H9 (cell line): ENCODE data around the gene PTPRS. TPM values are rescaled to one million over a fixed set of nuclear protein-coding genes. Genes with fewer than 3 reads are reported as not detected.

Source experiments
- DNase-seq: peaks from one replicate; pipeline ENCODE4 v3.0.0-alpha.2; 2017
- H2AFZ ChIP-seq: one replicate; pipeline ENCODE4 v1.6.1; 2013; ENCODE audit warnings: mild to moderate bottlenecking, low read length, control low read depth, moderate library complexity
- H2AK5ac ChIP-seq: 2 replicates; pipeline ENCODE4 v1.6.1; 2013; ENCODE audit warnings: low read length, control low read depth, mixed read lengths; ENCODE audit not compliant: insufficient read length
- H2BK120ac ChIP-seq: one replicate; pipeline ENCODE4 v1.6.1; 2013; ENCODE audit warnings: low read depth, mild to moderate bottlenecking, low read length, control low read depth, inconsistent platforms; ENCODE audit not compliant: poor library complexity, severe bottlenecking
- H2BK12ac ChIP-seq: 2 replicates; pipeline ENCODE4 v1.6.1; 2013; ENCODE audit warnings: low read length, control low read depth, mixed read lengths, low read depth; ENCODE audit not compliant: insufficient read length
- H2BK15ac ChIP-seq: 2 replicates; pipeline ENCODE4 v1.6.1; 2013; ENCODE audit warnings: low read depth, low read length, control low read depth
- H2BK20ac ChIP-seq: one replicate; pipeline ENCODE4 v1.6.1; 2013; ENCODE audit warnings: low read depth, mild to moderate bottlenecking, low read length, control low read depth, inconsistent platforms; ENCODE audit not compliant: poor library complexity, severe bottlenecking
- H2BK5ac ChIP-seq: 2 replicates; pipeline ENCODE4 v1.6.1; 2013; ENCODE audit warnings: low read length, control low read depth, mixed read lengths; ENCODE audit not compliant: insufficient read length
- H3K14ac ChIP-seq: 2 replicates; pipeline ENCODE4 v1.6.1; 2013; ENCODE audit warnings: low read length, control low read depth; ENCODE audit not compliant: insufficient read depth
- H3K18ac ChIP-seq: 2 replicates; pipeline ENCODE4 v1.6.1; 2013; ENCODE audit warnings: low read depth, mild to moderate bottlenecking, mixed read lengths, low read length, control low read depth; ENCODE audit not compliant: insufficient read length
- H3K23ac ChIP-seq: 2 replicates; pipeline ENCODE4 v1.6.1; 2013; ENCODE audit warnings: low read length, control low read depth, mixed read lengths, low read depth; ENCODE audit not compliant: insufficient read length
- H3K23me2 ChIP-seq: 2 replicates; pipeline ENCODE4 v1.6.1; 2013; ENCODE audit warnings: low read depth, mild to moderate bottlenecking, mixed read lengths, low read length, control low read depth; ENCODE audit not compliant: insufficient read length, poor library complexity, severe bottlenecking
- H3K27ac ChIP-seq: 2 replicates; pipeline ENCODE4 v1.5.1; 2013; ENCODE audit warnings: low read length, control low read depth, mixed read lengths, low read depth; ENCODE audit not compliant: insufficient read length
- H3K27me3 ChIP-seq: 2 replicates; pipeline ENCODE4 v1.6.1; 2013; ENCODE audit warnings: low read length, control low read depth, inconsistent platforms; ENCODE audit not compliant: insufficient read depth
- H3K4ac ChIP-seq: 2 replicates; pipeline ENCODE4 v1.6.1; 2013; ENCODE audit warnings: low read depth, mild to moderate bottlenecking, control low read depth, inconsistent platforms, low read length, moderate library complexity
- H3K4me1 ChIP-seq: 2 replicates; pipeline ENCODE4 v1.6.1; 2013; ENCODE audit warnings: low read length, control low read depth, inconsistent platforms; ENCODE audit not compliant: insufficient read depth
- H3K4me2 ChIP-seq: 2 replicates; pipeline ENCODE4 v1.6.1; 2013; ENCODE audit warnings: low read length, control low read depth, mixed read lengths; ENCODE audit not compliant: insufficient read length, insufficient read depth
- H3K56ac ChIP-seq: 2 replicates; pipeline ENCODE4 v1.6.1; 2013; ENCODE audit warnings: low read depth, mild to moderate bottlenecking, mixed read lengths, low read length, control low read depth; ENCODE audit not compliant: insufficient read length
- H3K79me1 ChIP-seq: 2 replicates; pipeline ENCODE4 v1.6.1; 2013; ENCODE audit warnings: low read depth, mild to moderate bottlenecking, moderate library complexity, low read length, control low read depth, inconsistent platforms; ENCODE audit not compliant: insufficient read depth, poor library complexity, severe bottlenecking
- H3K79me2 ChIP-seq: 2 replicates; pipeline ENCODE4 v1.6.1; 2013; ENCODE audit warnings: low read length, control low read depth, inconsistent platforms; ENCODE audit not compliant: insufficient read depth
- H3K9ac ChIP-seq: 2 replicates; pipeline ENCODE4 v1.6.1; 2013; ENCODE audit warnings: low read length, control low read depth, mixed read lengths; ENCODE audit not compliant: insufficient read length; ENCODE audit errors: extremely low read depth
- H3K9me3 ChIP-seq: one replicate; pipeline ENCODE4 v1.6.1; 2013; ENCODE audit warnings: low read depth, low read length, inconsistent platforms; ENCODE audit not compliant: control insufficient read depth
- H3T11ph ChIP-seq: one replicate; pipeline ENCODE4 v1.6.1; 2013; ENCODE audit warnings: mild to moderate bottlenecking, low read length, control low read depth, inconsistent platforms
- H4K20me1 ChIP-seq: one replicate; pipeline ENCODE4 v1.6.1; 2013; ENCODE audit not compliant: control insufficient read depth, insufficient read length, insufficient read depth
- H4K5ac ChIP-seq: 2 replicates; pipeline ENCODE4 v1.6.1; 2013; ENCODE audit warnings: low read depth, mild to moderate bottlenecking, mixed read lengths, low read length, control low read depth; ENCODE audit not compliant: insufficient read length
- H4K8ac ChIP-seq: replicated peaks from 2 replicates; pipeline ENCODE4 v1.6.1; 2013; ENCODE audit warnings: low read length, control low read depth, mixed read lengths, low read depth; ENCODE audit not compliant: insufficient read length
- H4K91ac ChIP-seq: 2 replicates; pipeline ENCODE4 v1.6.1; 2013; ENCODE audit warnings: low read depth, mild to moderate bottlenecking, moderate library complexity, mixed read lengths, low read length, control low read depth; ENCODE audit not compliant: insufficient read length
- H3K27ac Mint-ChIP-seq, 3 experiments: 2 replicates in 2 of 3; 3 replicates in 1 of 3; pipeline ENCODE4 v1.8.0; 2020 to 2021; ENCODE audit warnings: mixed read lengths in 3 of 3, mild to moderate bottlenecking in 1 of 3, moderate library complexity in 1 of 3
- H3K27me3 Mint-ChIP-seq: 2 replicates; pipeline ENCODE4 v1.8.0; 2021; ENCODE audit warnings: low read depth, mild to moderate bottlenecking, moderate library complexity, mixed read lengths
- H3K36me3 Mint-ChIP-seq, 3 experiments: 2 replicates in 2 of 3; 3 replicates in 1 of 3; pipeline ENCODE4 v1.8.0; 2020 to 2021; ENCODE audit warnings: low read depth in 3 of 3, mixed read lengths in 3 of 3; ENCODE audit not compliant: insufficient read depth in 1 of 3
- H3K4me1 Mint-ChIP-seq, 2 experiments: 2 replicates each; pipeline ENCODE4 v1.8.0; 2020; ENCODE audit warnings: mixed read lengths in 2 of 2
- H3K4me3 Mint-ChIP-seq, 2 experiments: 2 replicates in 1 of 2; 3 replicates in 1 of 2; pipeline ENCODE4 v1.8.0; 2020 to 2021; ENCODE audit warnings: mild to moderate bottlenecking in 2 of 2, mixed read lengths in 2 of 2, moderate library complexity in 1 of 2
- H3K9me3 Mint-ChIP-seq, 2 experiments: 2 replicates in 1 of 2; 3 replicates in 1 of 2; pipeline ENCODE4 v1.8.0; 2020; ENCODE audit warnings: mild to moderate bottlenecking in 2 of 2, mixed read lengths in 2 of 2, moderate library complexity in 1 of 2
- CTCF ChIP-seq: fragments of 200-600 bp; sonication (generic); conservative IDR thresholded peaks from 3 replicates; pipeline ENCODE4 v1.8.0; 2021; ENCODE audit warnings: antibody characterized with exemption, mild to moderate bottlenecking
- WGBS: extraction: QIAGEN DNeasy Blood & Tissue Kit; methylation state at CpG from one replicate; pipeline ENCODE4 v1.1.7; 2013; ENCODE audit warnings: missing lambda C conversion rate, low lambda C conversion rate, mixed read lengths; ENCODE audit not compliant: insufficient read length; ENCODE audit errors: extremely low coverage; 5-methylcytosine and 5-hydroxymethylcytosine counted together
- total RNA-seq: library from RNA; stranded (reverse); gene quantifications from 2 replicates; pipeline ENCODE4 v1.2.1, GENCODE V29; 2021

Gene PTPRS
- total RNA-seq, 1 experiment from 2014 or later, result 186 TPM

GRCh38 chr19:5369962-5370367 lies 29.4 kb upstream of the PTPRS start:
- H3K9ac ChIP-seq, result no peak overlapping the region
- H3K79me2 ChIP-seq, result no peaks in the 10 kb centered on the region
- Mint-ChIP-seq H3K4me3 (no peak overlapping the region), H3K27me3 (peaks cover 38% of the 10 kb centered on the region), H3K9me3 (peaks cover 0 to 3% of the 10 kb centered on the region in 2 experiments; a peak in 1 of 5 replicates), H3K27ac (no peak overlapping the region), H3K36me3 (no peaks in the 10 kb centered on the region), H3K4me1 (no peaks in the 10 kb centered on the region)
- no peaks in the 10 kb centered on the region for H3K23me2 ChIP-seq
- no peaks in the 10 kb centered on the region for H4K20me1 ChIP-seq
- no peak overlapping the region for H3T11ph ChIP-seq
- no peak overlapping the region for H3K18ac ChIP-seq
- DNase-seq, result peak; percentile 87
- no peak overlapping the region for H2AFZ ChIP-seq
- H4K8ac ChIP-seq, result no peak overlapping the region
- peak; percentile 92 for TF ChIP-seq CTCF
- no CpG with 5 or more reads among the region's 8 CpGs for WGBS
- H3K27ac ChIP-seq, result no peak overlapping the region
- no peak overlapping the region for H3K23ac ChIP-seq
- H3K4ac ChIP-seq, result no peak overlapping the region
- H2BK15ac ChIP-seq, result no peak overlapping the region
- H2BK12ac ChIP-seq, result no peak overlapping the region
- H3K14ac ChIP-seq, result no peak overlapping the region
- no peak overlapping the region for H3K4me2 ChIP-seq
- H3K4me1 ChIP-seq, result no peaks in the 10 kb centered on the region
- no peak overlapping the region for H2BK20ac ChIP-seq
- H2BK5ac ChIP-seq, result no peak overlapping the region
- H3K79me1 ChIP-seq, result no peaks in the 10 kb centered on the region
- no peak overlapping the region for H3K56ac ChIP-seq
- no peak overlapping the region for H4K5ac ChIP-seq
- no peak overlapping the region for H4K91ac ChIP-seq
- H2BK120ac ChIP-seq, result no peak overlapping the region
- no peaks in the 10 kb centered on the region for H3K9me3 ChIP-seq
- H3K27me3 ChIP-seq, result no peaks in the 10 kb centered on the region; the same call in 1 of the 2 replicates
- no peak overlapping the region for H2AK5ac ChIP-seq
